ENCODE measurements around the gene GLI1. TPM values are rescaled to one million over a fixed set of nuclear protein-coding genes. Genes with fewer than 3 reads are reported as not detected.

GLI1 gene
- polyA plus RNA-seq, 2 of the 4 experiments (the other 2 are of a cell fraction) = 13.1 to 27.3 TPM

GRCh38 chr12:57474862-57475261 is 15.3 kb downstream of the GLI1 start:
- no peak overlapping the region for H3K27ac ChIP-seq
- no peak overlapping the region for H3K4me2 ChIP-seq
- H3K4me1 ChIP-seq = peaks cover 14% of the 10 kb centered on the region; the same call in 2 of the 3 replicates
- ATAC-seq (peak in 1 of 2 experiments; percentile 7; a peak in 1 of 6 replicates), FAIRE-seq (no peak), DNase-seq (ENCODE audit: low read depth in 1 of 2, low spot score in 1 of 2) (no peak)
- CTCF ChIA-PET = interaction anchor here (1.0 to 19.9 kb wide), 5 partner anchors 11 to 22 kb away, joined by 6 to 240 read pairs (median 9); partner anchors contain the start of genes GLI1 and MARS1
- WGBS (ENCODE audit: missing lambda C conversion rate) = 84% methylated on average over 7 of the region's 7 CpGs
- H3K9me3 ChIP-seq = no peaks in the 10 kb centered on the region
- POLR2A ChIA-PET = no interaction called here
- H3K4me3 ChIP-seq = no peak overlapping the region
- TF ChIP-seq TP53 (CRISPR knock-in tag; IDR thresholded peaks at IDR 0.05) = no peak
- no peak for TF ChIP-seq ZNF302 (CRISPR knock-in tag; IDR thresholded peaks at IDR 0.05)
- TF ChIP-seq MAFK (IDR thresholded peaks at IDR 0.05; ENCODE audit: partially characterized antibody) = no peak
- TF ChIP-seq KDM5A (IDR thresholded peaks at IDR 0.05) = no peak
- no peak for TF ChIP-seq CBX8 (IDR thresholded peaks at IDR 0.05)
- no peak for TF ChIP-seq PHF8 (IDR thresholded peaks at IDR 0.05; ENCODE audit: borderline replicate concordance, low read depth)
- TF ChIP-seq ELK1 (IDR thresholded peaks at IDR 0.05; ENCODE audit: low read depth, low read length) = no peak
- no peak for TF ChIP-seq KDM1A (IDR thresholded peaks at IDR 0.05; ENCODE audit: low read depth)
- no peak for TF ChIP-seq POLR2A (IDR thresholded peaks at IDR 0.05; ENCODE audit: low read length)
- TF ChIP-seq EP300 (IDR thresholded peaks at IDR 0.05) = no peak

GRCh38 chr12:57475271-57476161 is 15.9 kb downstream of the GLI1 start:
- FAIRE-seq (no peak), ATAC-seq (no peak), DNase-seq (ENCODE audit: low read depth in 1 of 2, low spot score in 1 of 2) (no peak)
- H3K4me3 ChIP-seq = no peak overlapping the region
- peaks cover 14% of the 10 kb centered on the region; the same call in 2 of the 3 replicates for H3K4me1 ChIP-seq
- H3K4me2 ChIP-seq = 0 out of 3 replicates have a peak overlapping the region, but pooled peaks have one; percentile 7
- no peak overlapping the region for H3K27ac ChIP-seq
- ChIA-PET CTCF (interaction anchor here (1.0 to 19.9 kb wide), 6 partner anchors 10 to 23 kb away, joined by 4 to 240 read pairs (median 8); partner anchors contain the start of genes GLI1 and MARS1), POLR2A (interaction anchor here (0.6 kb wide), 1 partner anchor 33 kb away, joined by 3 read pairs; no protein-coding TSS in a partner anchor)
- no peaks in the 10 kb centered on the region for H3K9me3 ChIP-seq
- 73% methylated on average over 78 of the region's 84 CpGs for WGBS (ENCODE audit: missing lambda C conversion rate)
- TF ChIP-seq JUN (IDR thresholded peaks at IDR 0.05) = no peak
- no peak for TF ChIP-seq USF2 (IDR thresholded peaks at IDR 0.05)
- TF ChIP-seq POLR2AphosphoS2 (conservative IDR thresholded peaks at IDR 0.05; ENCODE audit: low read length) = no peak
- no peak for TF ChIP-seq E2F6 (IDR thresholded peaks at IDR 0.05; ENCODE audit: borderline replicate concordance, low read depth)
- TF ChIP-seq TP53 (CRISPR knock-in tag; IDR thresholded peaks at IDR 0.05) = no peak
- no peak for TF ChIP-seq SMC3 (IDR thresholded peaks at IDR 0.05)
- TF ChIP-seq HOXB5 (CRISPR knock-in tag; IDR thresholded peaks at IDR 0.05) = no peak
- no peak for TF ChIP-seq EHF (CRISPR knock-in tag; IDR thresholded peaks at IDR 0.05)

GRCh38 chr12:57476162-57476992 is 16.8 kb downstream of the GLI1 start:
- ChIA-PET CTCF (interaction anchor here (1.0 to 19.9 kb wide), 4 partner anchors 10 to 24 kb away, joined by 4 to 240 read pairs (median 6); partner anchors contain the start of gene GLI1), POLR2A (no interaction called here)
- no peak for DNase-seq (ENCODE audit: low read depth in 1 of 2, low spot score in 1 of 2)
- no peak for FAIRE-seq
- Histone ChIP-seq H3K4me2 (0 out of 3 replicates have a peak overlapping the region, but pooled peaks have one; percentile 7), H3K9me3 (no peaks in the 10 kb centered on the region), H3K4me1 (peaks cover 14% of the 10 kb centered on the region; the same call in 2 of the 3 replicates), H3K4me3 (no peak overlapping the region), H3K27ac (no peak overlapping the region)
- ATAC-seq = no peak
- WGBS (ENCODE audit: missing lambda C conversion rate) = 75% methylated on average over 29 of the region's 29 CpGs
- TF ChIP-seq POLR2A (IDR thresholded peaks at IDR 0.05; ENCODE audit: low read length) (no peak), CEBPB (IDR thresholded peaks at IDR 0.05) (no peak), NR3C1 (IDR thresholded peaks at IDR 0.05) (no peak), MAFK (IDR thresholded peaks at IDR 0.05; ENCODE audit: partially characterized antibody) (no peak), EHF (CRISPR knock-in tag; IDR thresholded peaks at IDR 0.05) (no peak), FOSL2 (IDR thresholded peaks at IDR 0.05) (no peak), FOSL2 (CRISPR knock-in tag; IDR thresholded peaks at IDR 0.05) (no peak), CBX8 (IDR thresholded peaks at IDR 0.05) (no peak), REST (IDR thresholded peaks at IDR 0.05) (no peak), BHLHE40 (IDR thresholded peaks at IDR 0.05; ENCODE audit: low read depth, low read length) (no peak), ZSCAN20 (CRISPR knock-in tag; IDR thresholded peaks at IDR 0.05) (no peak), NFE2L2 (conservative IDR thresholded peaks at IDR 0.05; ENCODE audit: low read length) (no peak), ESRRA (IDR thresholded peaks at IDR 0.05; ENCODE audit: borderline replicate concordance, low read length) (no peak)
